ENCODE measurements around the gene CLDN20. TPM values are rescaled to one million over a fixed set of nuclear protein-coding genes. Genes with fewer than 3 reads are reported as not detected.

The CLDN20 gene
- total and polyA plus RNA-seq, 7 experiments from 2014 or later: not detected

DNA sequence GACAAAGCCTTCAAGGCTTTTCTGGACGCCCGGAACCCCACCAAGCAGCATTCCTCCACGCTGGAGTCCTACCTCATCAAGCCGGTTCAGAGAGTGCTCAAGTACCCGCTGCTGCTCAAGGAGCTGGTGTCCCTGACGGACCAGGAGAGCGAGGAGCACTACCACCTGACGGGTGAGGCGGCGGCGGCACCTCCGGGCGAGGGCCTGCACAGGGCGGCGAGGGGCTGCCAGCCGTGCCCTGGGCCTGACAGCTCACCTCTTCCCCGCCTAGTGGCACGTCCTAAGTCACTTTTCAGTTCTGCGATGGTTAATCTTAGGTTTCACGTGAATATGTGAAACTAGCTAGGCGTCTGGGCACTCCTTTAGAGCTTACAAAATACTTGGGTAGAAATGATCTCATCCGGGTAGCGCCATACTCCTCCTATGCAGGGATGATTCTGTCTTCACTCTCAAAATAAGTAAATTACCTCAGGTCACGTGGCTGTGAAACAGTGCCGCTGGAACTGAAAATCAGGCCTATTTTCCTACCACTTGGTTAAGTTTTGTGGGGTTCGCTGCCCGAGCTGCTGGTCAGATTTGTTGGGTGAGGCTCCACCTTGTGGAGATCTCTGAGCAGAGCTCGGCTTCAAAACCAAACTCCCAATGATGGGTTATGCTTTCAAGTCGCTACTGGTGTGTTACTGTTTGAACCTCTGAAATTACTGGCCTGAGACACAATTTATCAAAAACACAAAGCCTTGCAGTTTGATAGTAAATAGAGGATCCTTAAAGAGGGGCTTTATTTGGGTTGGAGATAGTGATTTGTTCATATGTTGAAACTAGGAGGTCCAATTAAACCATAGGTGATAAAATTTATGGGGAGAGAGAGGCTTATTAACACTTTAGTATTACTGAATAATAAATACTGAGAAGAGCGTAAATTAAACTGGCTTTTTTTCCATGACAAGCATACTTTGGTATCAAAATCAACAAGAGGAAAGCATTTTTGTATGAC, 15.5 kb upstream of the CLDN20 start:
- H3K36me3 ChIP-seq (ENCODE audit: control insufficient read depth in 2 of 3, insufficient read depth in 3 of 3, low read length in 3 of 3): peaks cover 0 to 8% (median 0%) of the 10 kb centered on the region in 3 experiments
- no peak overlapping the region for H3K4me3 Mint-ChIP-seq
- H3K4me1 Mint-ChIP-seq: no peaks in the 10 kb centered on the region
- ChIA-PET CTCF (interaction anchor here (1.2 kb wide), 1 partner anchor 572 kb away, joined by 3 read pairs; no protein-coding TSS in a partner anchor), POLR2A (interaction anchor here (0.5 to 0.8 kb wide), 2 partner anchors 405 to 493 kb away, joined by 3 read pairs; no protein-coding TSS in a partner anchor)
- H3K36me3 Mint-ChIP-seq: peaks cover 0 to 35% (median 0%) of the 10 kb centered on the region in 5 donors
- no peaks in the 10 kb centered on the region for H3K27me3 Mint-ChIP-seq
- no peaks in the 10 kb centered on the region for H3K9me3 ChIP-seq (ENCODE audit: control insufficient read depth in 2 of 3, low read length in 3 of 3)
- ATAC-seq (peak; percentile 41), DNase-seq (no peak)
- no peaks in the 10 kb centered on the region for H3K27me3 ChIP-seq (ENCODE audit: control insufficient read depth in 2 of 2, insufficient read depth in 2 of 2, low read length in 2 of 2)
- peaks cover 0 to 8% (median 0%) of the 10 kb centered on the region in 11 donors for H3K9me3 Mint-ChIP-seq
- H3K27ac ChIP-seq (ENCODE audit: low read depth, low read length): no peak overlapping the region
- intact Hi-C loops (cut with micrococcal nuclease): loop anchor here (1.0 to 5.0 kb wide), 3 partner anchors 71 to 574 kb away; no protein-coding TSS in a partner anchor
- H3K27ac Mint-ChIP-seq: peak overlapping the region in 3 of 9 donors; percentile 11 to 28 (median 24)
- H3K4me3 ChIP-seq (ENCODE audit: low read length): no peak overlapping the region
- H3K4me1 ChIP-seq (ENCODE audit: control insufficient read depth in 2 of 2, insufficient read depth in 2 of 2, low read length in 2 of 2): no peaks in the 10 kb centered on the region

DNA sequence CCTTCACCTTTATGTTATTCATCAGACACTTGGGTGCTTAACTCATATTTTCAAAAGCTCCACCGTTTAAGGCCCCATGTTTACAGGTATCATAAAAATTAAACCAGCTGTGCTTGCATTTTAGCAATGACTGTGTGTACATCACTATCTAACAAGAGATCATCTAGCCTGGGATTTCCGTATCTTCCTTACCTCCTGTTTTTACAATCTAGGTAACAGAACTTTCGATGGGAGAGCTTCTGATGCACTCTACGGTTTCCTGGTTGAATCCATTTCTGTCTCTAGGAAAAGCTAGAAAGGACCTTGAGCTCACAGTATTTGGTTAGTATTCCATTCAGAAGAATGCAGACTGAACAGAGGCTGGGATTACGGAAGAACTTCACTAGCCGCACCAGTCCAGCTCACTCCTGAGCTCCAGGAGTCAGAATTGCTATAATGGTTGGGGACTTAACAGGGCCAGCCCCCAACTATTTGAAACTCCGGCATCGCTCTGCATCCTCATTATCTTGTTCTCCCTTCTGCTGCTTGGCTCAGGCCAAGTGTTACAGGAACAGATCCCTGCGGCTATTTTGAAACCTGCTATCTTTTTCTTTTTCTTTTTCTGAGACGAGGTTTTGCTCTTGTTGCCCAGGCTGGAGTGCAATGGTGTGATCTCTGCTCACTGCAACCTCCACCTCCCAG, 13.0 kb upstream of the CLDN20 start:
- Mint-ChIP-seq H3K27me3 (no peaks in the 10 kb centered on the region), H3K9me3 (no peaks in the 10 kb centered on the region), H3K4me3 (no peak overlapping the region), H3K36me3 (peaks cover 4 to 53% (median 5%) of the 10 kb centered on the region in 5 donors), H3K27ac (peak overlapping the region in 2 of 9 donors; percentile 5 to 44), H3K4me1 (peaks cover 0 to 3% (median 0%) of the 10 kb centered on the region in 7 donors)
- ChIA-PET POLR2A (no interaction called here), CTCF (interaction anchor here (0.6 to 1.1 kb wide), 3 partner anchors 12 to 577 kb away, joined by 3 read pairs; no protein-coding TSS in a partner anchor)
- DNase-seq: no peak
- Histone ChIP-seq H3K36me3 (ENCODE audit: control insufficient read depth in 2 of 3, insufficient read depth in 3 of 3, low read length in 3 of 3) (peaks cover 0 to 32% (median 0%) of the 10 kb centered on the region in 3 experiments), H3K4me3 (ENCODE audit: low read length) (no peak overlapping the region), H3K9me3 (ENCODE audit: control insufficient read depth in 2 of 3, low read length in 3 of 3) (no peaks in the 10 kb centered on the region), H3K4me1 (ENCODE audit: control insufficient read depth in 2 of 2, insufficient read depth in 2 of 2, low read length in 2 of 2) (no peaks in the 10 kb centered on the region), H3K27me3 (ENCODE audit: control insufficient read depth in 2 of 2, insufficient read depth in 2 of 2, low read length in 2 of 2) (no peaks in the 10 kb centered on the region), H3K27ac (ENCODE audit: low read depth, low read length) (no peak overlapping the region)
- intact Hi-C loops (cut with micrococcal nuclease): loop anchor here in 1 of 2 donors (5.0 kb wide), 1 partner anchor 324 kb away; no protein-coding TSS in a partner anchor
- no peak for ATAC-seq

DNA sequence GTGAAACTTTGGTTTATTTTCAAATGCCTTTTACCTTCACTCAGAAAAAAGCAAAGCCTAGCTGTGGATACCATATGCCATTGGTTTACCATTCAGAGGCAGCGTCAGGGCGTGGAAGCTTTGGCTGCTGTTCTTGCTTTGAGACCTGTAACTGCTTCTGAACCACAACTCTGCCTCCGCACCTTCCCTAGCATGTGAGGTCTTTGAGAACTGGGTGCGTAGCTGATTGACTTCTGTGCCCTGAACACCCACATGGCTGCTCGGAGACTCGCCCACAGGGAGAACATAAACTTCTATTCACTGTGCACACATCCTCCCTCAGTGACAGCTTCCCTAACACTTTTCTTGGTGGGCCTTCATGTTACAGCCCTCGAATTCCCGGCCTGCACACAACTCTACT, 11.2 kb upstream of the CLDN20 start:
- Histone ChIP-seq H3K36me3 (ENCODE audit: control insufficient read depth in 2 of 3, insufficient read depth in 3 of 3, low read length in 3 of 3) (peaks cover 0 to 48% (median 0%) of the 10 kb centered on the region in 3 experiments), H3K4me3 (ENCODE audit: low read length) (no peak overlapping the region), H3K4me1 (ENCODE audit: control insufficient read depth in 2 of 2, insufficient read depth in 2 of 2, low read length in 2 of 2) (no peaks in the 10 kb centered on the region), H3K9me3 (ENCODE audit: control insufficient read depth in 2 of 3, low read length in 3 of 3) (no peaks in the 10 kb centered on the region), H3K27ac (ENCODE audit: low read depth, low read length) (no peak overlapping the region), H3K27me3 (ENCODE audit: control insufficient read depth in 2 of 2, insufficient read depth in 2 of 2, low read length in 2 of 2) (no peaks in the 10 kb centered on the region)
- CTCF ChIA-PET: no interaction called here
- intact Hi-C loops (cut with micrococcal nuclease): loop anchor here in 1 of 2 donors (5.0 kb wide), 1 partner anchor 325 kb away; no protein-coding TSS in a partner anchor
- H3K4me3 Mint-ChIP-seq: no peak overlapping the region
- H3K9me3 Mint-ChIP-seq: no peaks in the 10 kb centered on the region
- POLR2A ChIA-PET: interaction anchor here (0.6 kb wide), 1 partner anchor 1081 kb away, joined by 3 read pairs; no protein-coding TSS in a partner anchor
- DNase-seq (no peak), ATAC-seq (no peak)
- H3K36me3 Mint-ChIP-seq: peaks cover 4 to 60% (median 9%) of the 10 kb centered on the region in 5 donors
- H3K4me1 Mint-ChIP-seq: peaks cover 0 to 3% (median 0%) of the 10 kb centered on the region in 7 donors
- H3K27me3 Mint-ChIP-seq: no peaks in the 10 kb centered on the region
- H3K27ac Mint-ChIP-seq: peak overlapping the region in 2 of 9 donors; percentile 15 to 44

DNA sequence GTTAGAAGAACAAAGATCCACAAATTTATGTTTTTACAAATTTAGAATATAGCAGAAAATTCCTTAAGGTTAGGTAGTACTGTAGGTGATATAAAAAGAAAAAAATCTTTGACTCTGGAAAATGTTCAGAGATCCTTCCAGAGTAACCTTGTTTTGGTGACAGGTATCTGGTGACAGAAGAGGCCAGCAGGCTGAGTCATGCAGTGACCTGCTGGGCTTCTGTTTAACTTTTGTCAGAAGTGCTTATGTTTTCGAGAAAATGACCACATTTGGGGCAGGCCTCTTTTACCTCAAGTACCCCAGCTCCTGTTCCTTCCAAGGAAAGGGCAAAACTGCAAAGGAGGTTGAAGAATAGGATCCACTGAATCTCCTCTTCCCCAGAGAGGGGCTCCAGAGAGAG, 10.5 kb upstream of the CLDN20 start:
- no peaks in the 10 kb centered on the region for H3K9me3 ChIP-seq (ENCODE audit: control insufficient read depth in 2 of 3, low read length in 3 of 3)
- Mint-ChIP-seq H3K27ac (peak overlapping the region in 5 of 9 donors; percentile 15 to 63 (median 35)), H3K36me3 (peaks cover 4 to 60% (median 12%) of the 10 kb centered on the region in 5 donors), H3K9me3 (no peaks in the 10 kb centered on the region), H3K27me3 (no peaks in the 10 kb centered on the region), H3K4me3 (no peak overlapping the region), H3K4me1 (peaks cover 0 to 3% (median 0%) of the 10 kb centered on the region in 7 donors)
- intact Hi-C loops (cut with micrococcal nuclease): loop anchor here in 1 of 2 donors (5.0 kb wide), 1 partner anchor 326 kb away; no protein-coding TSS in a partner anchor
- POLR2A ChIA-PET: no interaction called here
- H3K27me3 ChIP-seq (ENCODE audit: control insufficient read depth in 2 of 2, insufficient read depth in 2 of 2, low read length in 2 of 2): no peaks in the 10 kb centered on the region
- no peak overlapping the region for H3K4me3 ChIP-seq (ENCODE audit: low read length)
- no peaks in the 10 kb centered on the region for H3K4me1 ChIP-seq (ENCODE audit: control insufficient read depth in 2 of 2, insufficient read depth in 2 of 2, low read length in 2 of 2)
- DNase-seq: no peak
- H3K36me3 ChIP-seq (ENCODE audit: control insufficient read depth in 2 of 3, insufficient read depth in 3 of 3, low read length in 3 of 3): peaks cover 0 to 55% (median 0%) of the 10 kb centered on the region in 3 experiments
- CTCF ChIA-PET: no interaction called here
- ATAC-seq: no peak
- H3K27ac ChIP-seq (ENCODE audit: low read depth, low read length): no peak overlapping the region

DNA sequence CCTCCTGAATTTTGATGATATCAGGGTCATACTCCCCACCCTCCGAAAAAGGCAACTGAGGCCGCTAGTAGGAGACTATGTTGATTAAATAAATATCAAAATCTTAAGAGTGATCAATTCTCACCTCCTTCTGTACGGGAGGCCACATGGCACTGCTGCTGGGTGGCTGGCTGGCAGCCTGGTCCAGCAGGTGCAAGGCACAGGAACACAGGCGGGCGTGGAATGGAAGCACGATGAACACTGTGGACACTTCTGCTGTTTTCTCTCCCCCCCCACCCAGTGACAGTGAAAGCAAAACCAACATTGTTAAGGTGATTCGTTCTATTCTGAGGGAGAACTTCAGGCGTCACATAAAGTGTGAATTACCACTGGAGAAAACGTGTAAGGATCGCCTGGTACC, 9.7 kb upstream of the CLDN20 start:
- POLR2A ChIA-PET: no interaction called here
- CTCF ChIA-PET: no interaction called here

DNA sequence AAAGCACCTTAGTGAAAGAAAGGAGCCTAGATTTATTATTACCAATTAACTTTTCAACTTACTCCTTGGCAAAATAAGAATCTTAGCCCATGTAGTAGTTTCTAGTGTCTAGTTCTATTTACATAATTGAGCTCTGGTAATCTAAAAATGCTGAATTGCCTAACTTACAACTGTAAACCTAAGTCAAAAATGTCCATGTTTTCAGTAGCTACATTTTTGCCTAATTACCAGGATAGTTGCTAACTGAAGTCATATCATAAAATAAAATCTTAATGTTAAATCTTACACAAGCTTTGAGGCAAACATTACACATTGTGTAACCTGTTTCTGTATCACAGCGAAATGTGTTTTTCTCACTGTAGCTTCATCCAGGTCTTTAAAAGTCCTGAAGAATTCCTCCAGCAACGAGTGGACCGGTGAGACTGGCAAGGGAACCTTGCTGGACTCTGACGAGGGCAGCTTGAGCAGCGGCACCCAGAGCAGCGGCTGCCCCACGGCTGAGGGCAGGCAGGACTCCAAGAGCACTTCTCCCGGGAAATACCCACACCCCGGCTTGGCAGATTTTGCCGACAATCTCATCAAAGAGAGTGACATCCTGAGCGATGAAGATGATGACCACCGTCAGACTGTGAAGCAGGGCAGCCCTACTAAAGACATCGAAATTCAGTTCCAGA, 7.6 kb upstream of the CLDN20 start:
- H3K27me3 Mint-ChIP-seq: no peaks in the 10 kb centered on the region
- ATAC-seq (no peak), DNase-seq (no peak)
- Histone ChIP-seq H3K36me3 (ENCODE audit: control insufficient read depth in 2 of 3, insufficient read depth in 3 of 3, low read length in 3 of 3) (peaks cover 0 to 81% (median 5%) of the 10 kb centered on the region in 3 experiments), H3K27ac (ENCODE audit: low read depth, low read length) (no peak overlapping the region), H3K9me3 (ENCODE audit: control insufficient read depth in 2 of 3, low read length in 3 of 3) (no peaks in the 10 kb centered on the region), H3K27me3 (ENCODE audit: control insufficient read depth in 2 of 2, insufficient read depth in 2 of 2, low read length in 2 of 2) (no peaks in the 10 kb centered on the region), H3K4me1 (ENCODE audit: control insufficient read depth in 2 of 2, insufficient read depth in 2 of 2, low read length in 2 of 2) (no peaks in the 10 kb centered on the region), H3K4me3 (ENCODE audit: low read length) (no peak overlapping the region)
- no peak overlapping the region for H3K4me3 Mint-ChIP-seq
- H3K27ac Mint-ChIP-seq: peak overlapping the region in 1 of 9 donors; percentile 56
- intact Hi-C loops (cut with micrococcal nuclease): no loop called here
- ChIA-PET CTCF (no interaction called here), POLR2A (no interaction called here)
- peaks cover 5 to 59% (median 12%) of the 10 kb centered on the region in 5 donors for H3K36me3 Mint-ChIP-seq
- peaks cover 0 to 4% (median 0%) of the 10 kb centered on the region in 7 donors for H3K4me1 Mint-ChIP-seq
- H3K9me3 Mint-ChIP-seq: no peaks in the 10 kb centered on the region

More for the DNA sequence above, 9.7 kb upstream of the CLDN20 start:
- Histone ChIP-seq H3K4me3 (ENCODE audit: low read length) (no peak overlapping the region), H3K9me3 (ENCODE audit: control insufficient read depth in 2 of 3, low read length in 3 of 3) (no peaks in the 10 kb centered on the region), H3K36me3 (ENCODE audit: control insufficient read depth in 2 of 3, insufficient read depth in 3 of 3, low read length in 3 of 3) (peaks cover 0 to 63% (median 4%) of the 10 kb centered on the region in 3 experiments), H3K27me3 (ENCODE audit: control insufficient read depth in 2 of 2, insufficient read depth in 2 of 2, low read length in 2 of 2) (no peaks in the 10 kb centered on the region), H3K4me1 (ENCODE audit: control insufficient read depth in 2 of 2, insufficient read depth in 2 of 2, low read length in 2 of 2) (no peaks in the 10 kb centered on the region), H3K27ac (ENCODE audit: low read depth, low read length) (no peak overlapping the region)
- no peaks in the 10 kb centered on the region for H3K9me3 Mint-ChIP-seq
- ATAC-seq: no peak
- intact Hi-C loops (cut with micrococcal nuclease): loop anchor here in 1 of 2 donors (5.0 kb wide), 1 partner anchor 327 kb away; no protein-coding TSS in a partner anchor
- H3K27me3 Mint-ChIP-seq: no peaks in the 10 kb centered on the region
- H3K4me3 Mint-ChIP-seq: no peak overlapping the region
- H3K36me3 Mint-ChIP-seq: peaks cover 4 to 56% (median 12%) of the 10 kb centered on the region in 5 donors
- DNase-seq: no peak
- peaks cover 0 to 3% (median 0%) of the 10 kb centered on the region in 7 donors for H3K4me1 Mint-ChIP-seq
- H3K27ac Mint-ChIP-seq: no peak overlapping the region
